B cell (primary cell): ENCODE measurements around the gene DCAF7.

Source experiments
- CTCF ChIP-seq: fragments of 200-600 bp; IDR thresholded peaks from one replicate; pipeline ENCODE4 v1.8.0; 2022; ENCODE audit warnings: antibody characterized with exemption, mild to moderate bottlenecking
- EZH2 ChIP-seq: IDR thresholded peaks from 2 replicates; pipeline ENCODE4 v1.6.1; 2012; ENCODE audit warnings: borderline replicate concordance, low read depth, mild to moderate bottlenecking, moderate library complexity, low read length; ENCODE audit not compliant: insufficient read depth, poor library complexity, severe bottlenecking

- TF ChIP-seq CTCF (no peak), EZH2 (no peak)
Measured at GRCh38 chr17:63610854-63611253, 60.6 kb downstream of the DCAF7 start.
